Measurements from ENCODE around the gene ZBTB46. TPM values are rescaled to one million over a fixed set of nuclear protein-coding genes. Genes with fewer than 3 reads are reported as not detected.

Gene ZBTB46
- total RNA-seq, 1 experiment from 2014 or later = 27.1 TPM

DNA sequence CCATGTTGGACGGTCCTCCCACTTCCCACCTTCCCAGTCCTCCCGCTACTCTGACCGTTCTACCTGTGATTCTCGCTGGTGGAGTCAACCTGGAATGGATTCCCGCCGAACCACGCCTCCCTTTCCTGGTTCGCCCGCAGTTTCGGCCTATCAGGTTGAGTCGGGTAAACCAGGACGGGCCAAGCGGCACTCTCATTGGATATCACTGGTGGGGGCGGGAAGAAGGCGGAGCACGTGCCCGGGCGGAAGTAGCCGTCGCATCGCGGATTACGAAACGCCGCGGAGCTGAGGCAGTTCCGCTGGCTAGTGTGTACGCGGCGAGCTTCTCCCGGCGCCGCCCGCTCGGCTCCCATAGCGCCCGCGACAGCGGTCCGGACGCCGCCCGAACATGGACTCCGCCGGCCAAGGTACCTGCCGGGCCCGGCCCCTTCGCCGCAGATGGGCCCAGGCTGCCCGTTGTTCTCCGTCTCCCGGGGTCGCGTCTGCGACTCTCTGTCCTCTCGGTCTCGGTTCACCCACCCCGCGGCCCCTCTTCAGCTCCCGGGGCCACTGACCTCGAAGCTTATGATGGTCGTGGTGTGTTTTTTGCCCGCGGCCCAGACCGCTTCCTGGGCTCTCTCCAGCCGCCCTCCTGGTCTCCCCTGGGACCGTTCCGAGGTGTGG, 34.0 kb upstream of the ZBTB46 start, which contains the start of gene TPD52L2:
Gene TPD52L2, plus strand, starts transcription at position 293 of the 663 bp plus-strand sequence. Its CDS starts 96 bp downstream, at position 389.
- H3T11ph ChIP-seq (ENCODE audit: low read length) = no peak within 1 kb of the TSS
- H3K4me2 ChIP-seq (ENCODE audit: insufficient read depth, insufficient read length, low read length) = peak within 1 kb of the TSS; percentile 77
- no peaks in the 10 kb centered on the region for H3K4me1 ChIP-seq (ENCODE audit: insufficient read depth, low read length)
- no peak within 1 kb of the TSS for H3K18ac ChIP-seq (ENCODE audit: insufficient read length, low read depth, low read length)
- peaks cover 16 to 27% of the 10 kb centered on the region in 2 experiments for H3K4me1 Mint-ChIP-seq
- H2AFZ ChIP-seq (ENCODE audit: low read length) = no peak within 1 kb of the TSS
- H4K5ac ChIP-seq (ENCODE audit: insufficient read length, low read depth, low read length) = no peak within 1 kb of the TSS
- H3K4ac ChIP-seq (ENCODE audit: low read depth, low read length) = no peak within 1 kb of the TSS
- H2BK15ac ChIP-seq (ENCODE audit: low read depth, low read length) = no peak within 1 kb of the TSS
- no peak within 1 kb of the TSS for H2BK12ac ChIP-seq (ENCODE audit: insufficient read length, low read depth, low read length)
- H3K14ac ChIP-seq (ENCODE audit: insufficient read depth, low read length) = peak within 1 kb of the TSS; percentile 31
- DNase-seq = peak; percentile 100
- 0 out of 5 replicates have a peak, but pooled peaks cover 0 to 2% of the 10 kb centered on the region in 2 experiments for H3K9me3 Mint-ChIP-seq
- H3K9me3 ChIP-seq (ENCODE audit: control insufficient read depth, low read depth, low read length) = no peaks in the 10 kb centered on the region
- peaks cover 5% of the 10 kb centered on the region; the same call in 1 of the 2 replicates for H3K79me2 ChIP-seq (ENCODE audit: insufficient read depth, low read length)
- H3K27me3 Mint-ChIP-seq (ENCODE audit: low read depth) = no peaks in the 10 kb centered on the region
- no peak within 1 kb of the TSS for H4K8ac ChIP-seq (replicated peaks; ENCODE audit: insufficient read length, low read depth, low read length)
- no CpG with 5 or more reads among the region's 68 CpGs for WGBS (ENCODE audit: extremely low coverage, insufficient read length, low lambda C conversion rate)
- no peak within 1 kb of the TSS for H2BK120ac ChIP-seq (ENCODE audit: low read depth, low read length, poor library complexity, severe bottlenecking)
- no peak within 1 kb of the TSS for H3K23ac ChIP-seq (ENCODE audit: insufficient read length, low read depth, low read length)
- peaks cover 13 to 34% (median 33%) of the 10 kb centered on the region in 3 experiments for H3K36me3 Mint-ChIP-seq (ENCODE audit: insufficient read depth in 1 of 3, low read depth in 3 of 3)
- no peak within 1 kb of the TSS for H3K56ac ChIP-seq (ENCODE audit: insufficient read length, low read depth, low read length)
- no peak within 1 kb of the TSS for H3K27ac ChIP-seq (ENCODE audit: insufficient read length, low read depth, low read length)
- H2AK5ac ChIP-seq (ENCODE audit: insufficient read length, low read length) = no peak within 1 kb of the TSS
- H3K27me3 ChIP-seq (ENCODE audit: insufficient read depth, low read length) = no peaks in the 10 kb centered on the region
- H4K20me1 ChIP-seq (ENCODE audit: control insufficient read depth, insufficient read depth, insufficient read length) = no peaks in the 10 kb centered on the region
- H3K9ac ChIP-seq (ENCODE audit: extremely low read depth, insufficient read length, low read length) = peak within 1 kb of the TSS; percentile 80
- H2BK20ac ChIP-seq (ENCODE audit: low read depth, low read length, poor library complexity, severe bottlenecking) = no peak within 1 kb of the TSS
- peaks cover 5% of the 10 kb centered on the region for H3K79me1 ChIP-seq (ENCODE audit: insufficient read depth, low read depth, low read length, poor library complexity, severe bottlenecking)
- H3K23me2 ChIP-seq (ENCODE audit: insufficient read length, low read depth, low read length, poor library complexity, severe bottlenecking) = peaks cover 3% of the 10 kb centered on the region
- H4K91ac ChIP-seq (ENCODE audit: insufficient read length, low read depth, low read length) = no peak within 1 kb of the TSS
- peak within 1 kb of the TSS; percentile 91 to 93 for H3K4me3 Mint-ChIP-seq
- TF ChIP-seq, protein P1, sequence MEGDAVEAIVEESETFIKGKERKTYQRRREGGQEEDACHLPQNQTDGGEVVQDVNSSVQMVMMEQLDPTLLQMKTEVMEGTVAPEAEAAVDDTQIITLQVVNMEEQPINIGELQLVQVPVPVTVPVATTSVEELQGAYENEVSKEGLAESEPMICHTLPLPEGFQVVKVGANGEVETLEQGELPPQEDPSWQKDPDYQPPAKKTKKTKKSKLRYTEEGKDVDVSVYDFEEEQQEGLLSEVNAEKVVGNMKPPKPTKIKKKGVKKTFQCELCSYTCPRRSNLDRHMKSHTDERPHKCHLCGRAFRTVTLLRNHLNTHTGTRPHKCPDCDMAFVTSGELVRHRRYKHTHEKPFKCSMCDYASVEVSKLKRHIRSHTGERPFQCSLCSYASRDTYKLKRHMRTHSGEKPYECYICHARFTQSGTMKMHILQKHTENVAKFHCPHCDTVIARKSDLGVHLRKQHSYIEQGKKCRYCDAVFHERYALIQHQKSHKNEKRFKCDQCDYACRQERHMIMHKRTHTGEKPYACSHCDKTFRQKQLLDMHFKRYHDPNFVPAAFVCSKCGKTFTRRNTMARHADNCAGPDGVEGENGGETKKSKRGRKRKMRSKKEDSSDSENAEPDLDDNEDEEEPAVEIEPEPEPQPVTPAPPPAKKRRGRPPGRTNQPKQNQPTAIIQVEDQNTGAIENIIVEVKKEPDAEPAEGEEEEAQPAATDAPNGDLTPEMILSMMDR (conservative IDR thresholded peaks at IDR 0.05) = no peak
- H3K27ac Mint-ChIP-seq = peak within 1 kb of the TSS; percentile 96 to 98 (median 96)
- no peak within 1 kb of the TSS for H2BK5ac ChIP-seq (ENCODE audit: insufficient read length, low read length)
